Right atrium auricular region (tissue), 2 donors: ENCODE data around the gene PGF. TPM values are rescaled to one million over a fixed set of nuclear protein-coding genes. Genes with fewer than 3 reads are reported as not detected.
"Not testable (repeated sequence)": the region's sequence is repeated elsewhere in the genome, so short reads cannot be mapped to it uniquely, and the experiment has no call there.

ENCODE experiments used
- DNase-seq: peaks from one replicate; pipeline ENCODE4 v3.0.0-alpha.2; 2019; ENCODE audit warnings: low spot score
- H3K27ac ChIP-seq, 2 donors: fragments of 200-600 bp; sonication (generic); 1 replicate in 1 of 2; 2 replicates in 1 of 2; pipeline ENCODE4 v1.5.1; 2016 to 2019
- H3K27me3 ChIP-seq, 2 donors: fragments of 200-600 bp; sonication (generic); one replicate each; pipeline versions ENCODE4 v1.5.1 to v1.6.0; 2017 to 2019
- H3K36me3 ChIP-seq: fragments of 200-600 bp; sonication (generic); one replicate; pipeline ENCODE4 v1.5.1; 2016
- H3K4me1 ChIP-seq, 2 donors: fragments of 200-600 bp; sonication (generic); one replicate each; pipeline versions ENCODE4 v1.5.1 to v1.6.0; 2017 to 2019
- H3K4me3 ChIP-seq, 2 donors: fragments of 200-600 bp; sonication (generic); 1 replicate in 1 of 2; 2 replicates in 1 of 2; pipeline ENCODE4 v1.5.1; 2017 to 2019; ENCODE audit warnings: mild to moderate bottlenecking in 1 of 2, moderate library complexity in 1 of 2
- H3K9me3 ChIP-seq, 2 donors: fragments of 200-600 bp; sonication (generic); one replicate each; pipeline ENCODE4 v1.5.1; 2019
- CTCF ChIP-seq, 2 donors: fragments of 200-600 bp; sonication (generic); IDR thresholded peaks; one replicate each; pipeline ENCODE4 v1.5.1; 2019; ENCODE audit warnings: antibody characterized with exemption in 2 of 2
- total RNA-seq, 2 donors: library from RNA; depleted of rRNA; stranded (reverse); fragments of >200 nt; gene quantifications; one replicate each; pipeline ENCODE4 v1.1.0, GENCODE V29; 2016

PGF gene
- total RNA-seq, 2 donors from 2014 or later: 3.3 to 7.0 TPM

DNA sequence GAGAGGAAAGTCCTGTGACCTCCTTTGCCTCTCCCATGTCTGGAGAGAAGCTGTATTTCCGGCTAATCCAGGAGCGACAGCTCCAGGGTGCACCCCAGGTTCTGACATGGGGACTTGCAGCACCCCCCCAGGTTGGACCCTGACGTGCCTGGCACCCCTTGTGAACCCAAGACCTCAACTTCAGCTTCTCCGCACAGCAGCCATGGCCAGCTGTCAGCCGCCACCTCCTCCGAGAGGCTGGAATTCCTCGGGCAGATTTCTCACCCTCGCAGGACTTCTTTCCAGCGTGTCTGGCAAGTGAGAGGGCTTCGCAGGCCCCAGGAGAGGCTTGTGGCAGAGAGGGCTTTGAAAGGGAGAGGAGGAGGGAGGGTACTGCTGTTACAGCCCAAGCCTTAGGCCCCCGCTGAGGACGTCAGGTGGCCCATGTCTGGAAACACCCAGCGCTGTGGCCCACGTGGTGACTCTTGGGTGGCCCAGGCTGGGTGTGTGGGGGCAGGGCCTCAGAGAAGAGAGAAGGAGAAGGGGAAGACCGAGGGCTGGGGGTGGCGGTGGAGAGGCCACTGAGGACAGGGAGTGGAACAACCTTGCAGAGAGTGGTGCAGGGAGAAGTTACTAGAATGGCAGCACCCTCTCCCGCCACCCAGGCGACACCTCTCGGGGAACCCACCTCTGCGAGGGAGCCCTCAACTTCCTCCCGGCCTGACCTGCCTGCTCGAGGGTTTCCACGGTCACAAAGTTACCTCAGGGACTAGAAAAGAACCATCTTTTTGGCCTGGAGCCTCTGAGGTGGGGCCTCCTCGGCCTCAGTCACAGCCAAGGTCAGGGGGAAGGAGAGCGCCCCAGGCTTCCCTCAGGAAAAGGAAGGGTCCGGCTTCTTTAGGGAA is 20.7 kb downstream of the PGF start:
- Histone ChIP-seq H3K4me1 (peaks cover 0 to 44% of the 10 kb centered on the region in 2 donors), H3K27ac (peak overlapping the region; percentile 37 to 44), H3K4me3 (no peak overlapping the region), H3K9me3 (no peaks in the 10 kb centered on the region), H3K27me3 (no peaks in the 10 kb centered on the region), H3K36me3 (no peaks in the 10 kb centered on the region)
- TF ChIP-seq CTCF (IDR thresholded peaks at IDR 0.05): no peak
- DNase-seq: no peak

DNA sequence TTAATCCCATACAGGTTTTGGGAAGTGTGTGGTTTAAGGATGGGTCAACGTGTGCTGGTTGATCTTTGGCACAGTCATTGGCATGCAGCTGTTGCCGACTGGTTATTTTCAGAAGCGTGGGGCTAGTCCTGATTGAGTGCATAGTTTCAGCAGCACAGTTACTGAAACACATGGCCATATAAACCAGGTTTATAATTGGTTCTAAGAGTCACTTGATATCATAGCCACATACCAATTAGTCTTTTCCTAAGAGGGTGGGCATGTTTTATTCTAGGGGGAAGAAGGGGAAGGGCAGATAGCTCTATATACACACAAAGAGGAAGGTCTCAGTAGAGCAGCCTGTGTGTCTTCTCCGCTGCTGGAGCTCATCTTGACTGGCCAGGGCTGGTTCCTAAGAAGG is 21.4 kb downstream of the PGF start:
- Histone ChIP-seq H3K4me3 (no peak overlapping the region), H3K36me3 (no peaks in the 10 kb centered on the region), H3K4me1 (peaks cover 0 to 38% of the 10 kb centered on the region in 2 donors), H3K27me3 (no peaks in the 10 kb centered on the region), H3K9me3 (no peaks in the 10 kb centered on the region), H3K27ac (peak overlapping the region in 1 of 2 donors; percentile 37)
- no peak for DNase-seq
- no peak for TF ChIP-seq CTCF (IDR thresholded peaks at IDR 0.05)

- peak overlapping the region in 1 of 2 donors; percentile 21 for H3K27ac ChIP-seq
- peaks cover 0 to 34% of the 10 kb centered on the region in 2 donors for H3K4me1 ChIP-seq
- not testable (repeated sequence) for H3K27me3 ChIP-seq, DNase-seq, H3K36me3 ChIP-seq, H3K4me3 ChIP-seq, H3K9me3 ChIP-seq
Measured at GRCh38 chr14:74932936-74933335, 22.5 kb downstream of the PGF start.

DNA sequence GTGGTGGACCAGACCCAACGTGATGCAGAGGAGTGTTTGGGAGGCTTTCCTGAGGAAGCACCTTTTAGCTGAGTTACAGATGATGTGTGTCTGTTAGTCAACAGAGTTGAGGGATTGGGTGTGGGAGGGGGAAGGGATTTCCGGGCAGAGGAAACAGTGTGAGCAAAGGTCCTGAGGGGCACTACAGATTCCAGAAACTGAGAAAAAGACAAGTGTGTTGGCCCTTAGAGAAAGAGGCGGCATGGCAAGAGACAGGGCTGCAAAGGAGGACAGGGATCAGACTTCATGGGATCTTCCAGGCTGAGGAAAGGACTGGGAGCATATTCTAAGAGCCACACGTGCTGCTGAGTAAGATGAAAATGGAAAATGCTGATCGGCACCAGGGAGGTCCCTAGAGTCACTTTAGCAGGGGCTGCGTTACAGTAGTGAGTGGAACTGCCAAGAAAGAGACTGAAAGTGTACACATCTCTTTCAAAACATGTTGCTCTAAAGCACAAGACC is 22.9 kb downstream of the PGF start:
- TF ChIP-seq CTCF (IDR thresholded peaks at IDR 0.05): no peak
- peaks cover 0 to 34% of the 10 kb centered on the region in 2 donors for H3K4me1 ChIP-seq
- no peaks in the 10 kb centered on the region for H3K27me3 ChIP-seq
- H3K9me3 ChIP-seq: no peaks in the 10 kb centered on the region
- H3K36me3 ChIP-seq: no peaks in the 10 kb centered on the region
- H3K27ac ChIP-seq: peak overlapping the region in 1 of 2 donors; percentile 21
- DNase-seq: no peak
- H3K4me3 ChIP-seq: no peak overlapping the region

DNA sequence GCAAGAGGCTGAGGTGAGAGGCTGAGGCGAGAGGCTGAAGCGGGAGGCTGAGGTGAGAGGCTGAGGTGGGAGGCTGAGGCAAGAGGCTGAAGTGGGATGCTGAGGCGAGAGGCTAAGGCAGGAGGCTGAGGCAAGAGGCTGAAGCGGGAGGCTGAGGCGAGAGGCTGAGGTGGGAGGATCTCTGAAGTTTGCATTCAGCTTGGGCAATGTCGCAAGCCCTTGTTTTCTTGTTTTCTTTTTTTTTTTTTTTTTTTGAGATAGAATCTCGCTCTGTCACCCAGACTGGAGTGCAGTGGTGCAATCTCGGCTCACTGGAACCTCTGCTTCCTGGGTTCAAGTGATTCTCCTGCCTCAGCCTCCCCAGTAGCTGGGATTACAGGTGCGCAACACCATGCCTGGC is 23.7 kb downstream of the PGF start:
- H3K27me3 ChIP-seq, H3K36me3 ChIP-seq, H3K4me3 ChIP-seq, DNase-seq, H3K9me3 ChIP-seq: not testable (repeated sequence)
- peaks cover 0 to 34% of the 10 kb centered on the region in 2 donors for H3K4me1 ChIP-seq
- peak overlapping the region in 1 of 2 donors; percentile 21 for H3K27ac ChIP-seq

- H3K4me3 ChIP-seq: no peak overlapping the region
- no peak for DNase-seq
- no peak for TF ChIP-seq CTCF (IDR thresholded peaks at IDR 0.05)
- no peak overlapping the region for H3K27ac ChIP-seq
- H3K9me3 ChIP-seq: no peaks in the 10 kb centered on the region
- no peaks in the 10 kb centered on the region for H3K36me3 ChIP-seq
- no peaks in the 10 kb centered on the region for H3K27me3 ChIP-seq
- H3K4me1 ChIP-seq: peaks cover 0 to 22% of the 10 kb centered on the region in 2 donors
Measured at GRCh38 chr14:74929242-74929641, 26.2 kb downstream of the PGF start.
